Vagina (tissue), 2 donors: Measurements from ENCODE around the gene EPYC.

ENCODE experiments used
- CTCF ChIP-seq, 3 experiments: fragments of 450-650 bp in 2 of 3; fragments of 200-600 bp in 1 of 3; sonication (generic) in 1 of 3; IDR thresholded peaks; one replicate each; pipeline ENCODE4 v1.5.1; 2017 to 2019; ENCODE audit warnings: antibody characterized with exemption in 3 of 3, mild to moderate bottlenecking in 2 of 3, moderate library complexity in 2 of 3
- POLR2A ChIP-seq, 2 donors: fragments of 450-650 bp; IDR thresholded peaks; one replicate each; pipeline ENCODE4 v1.6.1; 2017; ENCODE audit warnings: antibody characterized with exemption in 2 of 2, mild to moderate bottlenecking in 2 of 2, moderate library complexity in 2 of 2

GRCh38 chr12:90943255-90943654, 61.5 kb downstream of the EPYC start:
- TF ChIP-seq POLR2A (IDR thresholded peaks at IDR 0.05), result no peak
- no peak for TF ChIP-seq CTCF (IDR thresholded peaks at IDR 0.05)
